K562 (cell line): ENCODE results near the gene PTPMT1. TPM values are rescaled to one million over a fixed set of nuclear protein-coding genes. Genes with fewer than 3 reads are reported as not detected.

Experiments
- AFF1 ChIP-seq, 2 experiments: fragments of 450-650 bp; IDR thresholded peaks; 2 replicates each; pipeline ENCODE4 v1.6.1; 2018; ENCODE audit warnings: mild to moderate bottlenecking in 2 of 2, low read depth in 1 of 2; ENCODE audit not compliant: partially characterized antibody in 2 of 2
- BRCA1 ChIP-seq, 2 experiments: fragments of 450-650 bp in 1 of 2; sonication (generic) in 1 of 2; formaldehyde crosslinking in 1 of 2; IDR thresholded peaks; 2 replicates each; pipeline versions ENCODE4 v1.5.0 to v1.6.1; 2017 to 2020; ENCODE audit warnings: mild to moderate bottlenecking in 1 of 2, missing genetic modification reagents in 1 of 2
- HMGXB4 ChIP-seq: sonication (generic); formaldehyde crosslinking; IDR thresholded peaks from 2 replicates; pipeline ENCODE4 v1.8.1; 2023; ENCODE audit warnings: mild to moderate bottlenecking, missing genetic modification reagents
- NCOA1 ChIP-seq: fragments of 450-650 bp; IDR thresholded peaks from 2 replicates; pipeline ENCODE4 v1.6.1; 2016; ENCODE audit warnings: low read depth
- NELFE ChIP-seq: IDR thresholded peaks from 2 replicates; pipeline ENCODE4 v1.6.1; 2011; ENCODE audit warnings: mild to moderate bottlenecking; ENCODE audit not compliant: insufficient read depth, insufficient read length
- RFX7 ChIP-seq: fragments of 250-450 bp; sonication (Bioruptor Pico); IDR thresholded peaks from 2 replicates; pipeline ENCODE4 v1.5.1; 2021; ENCODE audit warnings: mild to moderate bottlenecking
- SRSF1 ChIP-seq: fragments of 200-400 bp; formaldehyde crosslinking; IDR thresholded peaks from 2 replicates; pipeline ENCODE4 v1.6.1; 2017; ENCODE audit warnings: mild to moderate bottlenecking, low read depth, low read length, moderate library complexity
- TGIF2 ChIP-seq: sonication (generic); formaldehyde crosslinking; IDR thresholded peaks from 2 replicates; pipeline ENCODE4 v1.8.1; 2022; ENCODE audit warnings: mild to moderate bottlenecking, missing genetic modification reagents, moderate library complexity
- ZBTB26 ChIP-seq: fragments of 450-650 bp; formaldehyde crosslinking; IDR thresholded peaks from 2 replicates; pipeline ENCODE4 v1.4.0; 2022; ENCODE audit warnings: missing genetic modification characterization
- ZFX ChIP-seq: sonication (generic); formaldehyde crosslinking; IDR thresholded peaks from 2 replicates; pipeline ENCODE4 v1.8.0; 2022; ENCODE audit warnings: mild to moderate bottlenecking, missing genetic modification reagents, moderate library complexity
- ZNF561 ChIP-seq: fragments of 450-650 bp; formaldehyde crosslinking; conservative IDR thresholded peaks from 2 replicates; pipeline ENCODE4 v1.4.0; 2020; ENCODE audit warnings: mild to moderate bottlenecking, moderate library complexity
- polyA plus RNA-seq, 8 experiments: library from polyadenylated mRNA; depleted of rRNA in 4 of 8; stranded (reverse) in 5 of 8; unstranded in 3 of 8; fragments of >200 nt; fragmentation: Nextera tagmentation in 2 of 8; fragmentation: Illumina TruSeq in 1 of 8; extraction: Ambion mirVana in 2 of 8; extraction: Trizol in 1 of 8; gene quantifications; 2 replicates each; pipeline versions ENCODE4 v1.2.1 to v1.2.3, GENCODE V29; 2011 to 2014; ENCODE audit warnings: inconsistent platforms in 1 of 8, missing spikeins in 1 of 8
- total RNA-seq, 7 experiments: library from RNA; depleted of rRNA in 6 of 7; stranded (reverse); fragments of >200 nt in 6 of 7; fragmentation: Illumina TruSeq in 2 of 7; extraction: Trizol in 2 of 7; gene quantifications; 2 replicates each; pipeline versions ENCODE4 v1.2.1 to v1.2.3, GENCODE V29; 2011 to 2021; ENCODE audit warnings: low replicate concordance in 1 of 7
- TF ChIP-seq, protein P1 (sequence below): fragments of 450-650 bp; IDR thresholded peaks from 2 replicates; pipeline ENCODE4 v1.6.1; 2018; ENCODE audit warnings: mild to moderate bottlenecking, low read depth; ENCODE audit not compliant: partially characterized antibody
- TF ChIP-seq, protein P2 (sequence below): IDR thresholded peaks from 2 replicates; pipeline ENCODE4 v1.6.1; 2012; ENCODE audit warnings: low read depth, low read length, improper control_type of control experiment, borderline replicate concordance
- TF ChIP-seq, protein P3 (sequence below): sonication (generic); formaldehyde crosslinking; IDR thresholded peaks from 2 replicates; pipeline ENCODE4 v1.8.0; 2022; ENCODE audit warnings: missing genetic modification reagents, mild to moderate bottlenecking, borderline replicate concordance

Gene PTPMT1
- total and polyA plus RNA-seq, 9 of the 15 experiments (the other 6 are each of a cell fraction or from before 2014, with no cell fraction given): 10.4 to 140 (median 67.2) TPM

GRCh38 chr11:47565340-47566148, at the start of gene PTPMT1 (continued):
- TF ChIP-seq RFX7 (CRISPR knock-in tag) (no peak), ZFX (CRISPR knock-in tag) (peak; percentile 99), ZBTB26 (CRISPR knock-in tag) (no peak), HMGXB4 (CRISPR knock-in tag) (peak; percentile 33; the same call in 1 of the 2 replicates), ZNF561 (CRISPR knock-in tag) (no peak), NCOA1 (no peak), SRSF1 (no peak), NELFE (no peak), AFF1 (IDR thresholded peaks at IDR 0.05; ENCODE audit: low read depth in 1 of 2, partially characterized antibody in 2 of 2) (no peak), BRCA1 (IDR thresholded peaks at IDR 0.05) (no peak), BRCA1 (CRISPR knock-in tag; IDR thresholded peaks at IDR 0.05) (peak; percentile 72; the same call in 1 of the 2 replicates), TGIF2 (CRISPR knock-in tag) (peak; percentile 85)
- TF ChIP-seq, protein P1, sequence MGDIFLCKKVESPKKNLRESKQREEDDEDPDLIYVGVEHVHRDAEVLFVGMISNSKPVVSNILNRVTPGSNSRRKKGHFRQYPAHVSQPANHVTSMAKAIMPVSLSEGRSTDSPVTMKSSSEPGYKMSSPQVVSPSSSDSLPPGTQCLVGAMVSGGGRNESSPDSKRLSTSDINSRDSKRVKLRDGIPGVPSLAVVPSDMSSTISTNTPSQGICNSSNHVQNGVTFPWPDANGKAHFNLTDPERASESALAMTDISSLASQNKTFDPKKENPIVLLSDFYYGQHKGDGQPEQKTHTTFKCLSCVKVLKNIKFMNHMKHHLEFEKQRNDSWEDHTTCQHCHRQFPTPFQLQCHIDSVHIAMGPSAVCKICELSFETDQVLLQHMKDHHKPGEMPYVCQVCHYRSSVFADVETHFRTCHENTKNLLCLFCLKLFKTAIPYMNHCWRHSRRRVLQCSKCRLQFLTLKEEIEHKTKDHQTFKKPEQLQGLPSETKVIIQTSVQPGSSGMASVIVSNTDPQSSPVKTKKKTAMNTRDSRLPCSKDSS: no peak
- TF ChIP-seq, protein P2, sequence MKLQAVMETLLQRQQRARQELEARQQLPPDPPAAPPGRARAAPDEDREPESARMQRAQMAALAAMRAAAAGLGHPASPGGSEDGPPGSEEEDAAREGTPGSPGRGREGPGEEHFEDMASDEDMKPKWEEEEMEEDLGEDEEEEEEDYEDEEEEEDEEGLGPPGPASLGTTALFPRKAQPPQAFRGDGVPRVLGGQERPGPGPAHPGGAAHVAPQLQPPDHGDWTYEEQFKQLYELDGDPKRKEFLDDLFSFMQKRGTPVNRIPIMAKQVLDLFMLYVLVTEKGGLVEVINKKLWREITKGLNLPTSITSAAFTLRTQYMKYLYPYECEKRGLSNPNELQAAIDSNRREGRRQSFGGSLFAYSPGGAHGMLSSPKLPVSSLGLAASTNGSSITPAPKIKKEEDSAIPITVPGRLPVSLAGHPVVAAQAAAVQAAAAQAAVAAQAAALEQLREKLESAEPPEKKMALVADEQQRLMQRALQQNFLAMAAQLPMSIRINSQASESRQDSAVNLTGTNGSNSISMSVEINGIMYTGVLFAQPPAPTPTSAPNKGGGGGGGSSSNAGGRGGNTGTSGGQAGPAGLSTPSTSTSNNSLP: no peak
- TF ChIP-seq, protein P3, sequence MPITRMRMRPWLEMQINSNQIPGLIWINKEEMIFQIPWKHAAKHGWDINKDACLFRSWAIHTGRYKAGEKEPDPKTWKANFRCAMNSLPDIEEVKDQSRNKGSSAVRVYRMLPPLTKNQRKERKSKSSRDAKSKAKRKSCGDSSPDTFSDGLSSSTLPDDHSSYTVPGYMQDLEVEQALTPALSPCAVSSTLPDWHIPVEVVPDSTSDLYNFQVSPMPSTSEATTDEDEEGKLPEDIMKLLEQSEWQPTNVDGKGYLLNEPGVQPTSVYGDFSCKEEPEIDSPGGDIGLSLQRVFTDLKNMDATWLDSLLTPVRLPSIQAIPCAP: no peak
